ENCODE results near the gene TRHDE. TPM values are rescaled to one million over a fixed set of nuclear protein-coding genes. Genes with fewer than 3 reads are reported as not detected.

The TRHDE gene, protein sequence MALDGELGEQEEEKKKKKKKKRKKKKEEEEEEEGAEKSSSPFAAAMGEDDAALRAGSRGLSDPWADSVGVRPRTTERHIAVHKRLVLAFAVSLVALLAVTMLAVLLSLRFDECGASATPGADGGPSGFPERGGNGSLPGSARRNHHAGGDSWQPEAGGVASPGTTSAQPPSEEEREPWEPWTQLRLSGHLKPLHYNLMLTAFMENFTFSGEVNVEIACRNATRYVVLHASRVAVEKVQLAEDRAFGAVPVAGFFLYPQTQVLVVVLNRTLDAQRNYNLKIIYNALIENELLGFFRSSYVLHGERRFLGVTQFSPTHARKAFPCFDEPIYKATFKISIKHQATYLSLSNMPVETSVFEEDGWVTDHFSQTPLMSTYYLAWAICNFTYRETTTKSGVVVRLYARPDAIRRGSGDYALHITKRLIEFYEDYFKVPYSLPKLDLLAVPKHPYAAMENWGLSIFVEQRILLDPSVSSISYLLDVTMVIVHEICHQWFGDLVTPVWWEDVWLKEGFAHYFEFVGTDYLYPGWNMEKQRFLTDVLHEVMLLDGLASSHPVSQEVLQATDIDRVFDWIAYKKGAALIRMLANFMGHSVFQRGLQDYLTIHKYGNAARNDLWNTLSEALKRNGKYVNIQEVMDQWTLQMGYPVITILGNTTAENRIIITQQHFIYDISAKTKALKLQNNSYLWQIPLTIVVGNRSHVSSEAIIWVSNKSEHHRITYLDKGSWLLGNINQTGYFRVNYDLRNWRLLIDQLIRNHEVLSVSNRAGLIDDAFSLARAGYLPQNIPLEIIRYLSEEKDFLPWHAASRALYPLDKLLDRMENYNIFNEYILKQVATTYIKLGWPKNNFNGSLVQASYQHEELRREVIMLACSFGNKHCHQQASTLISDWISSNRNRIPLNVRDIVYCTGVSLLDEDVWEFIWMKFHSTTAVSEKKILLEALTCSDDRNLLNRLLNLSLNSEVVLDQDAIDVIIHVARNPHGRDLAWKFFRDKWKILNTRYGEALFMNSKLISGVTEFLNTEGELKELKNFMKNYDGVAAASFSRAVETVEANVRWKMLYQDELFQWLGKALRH
- 1 to 10 TPM in 1 of 2 donors, under 1 TPM in 1; 0.57 to 8.7 TPM for total RNA-seq

DNA sequence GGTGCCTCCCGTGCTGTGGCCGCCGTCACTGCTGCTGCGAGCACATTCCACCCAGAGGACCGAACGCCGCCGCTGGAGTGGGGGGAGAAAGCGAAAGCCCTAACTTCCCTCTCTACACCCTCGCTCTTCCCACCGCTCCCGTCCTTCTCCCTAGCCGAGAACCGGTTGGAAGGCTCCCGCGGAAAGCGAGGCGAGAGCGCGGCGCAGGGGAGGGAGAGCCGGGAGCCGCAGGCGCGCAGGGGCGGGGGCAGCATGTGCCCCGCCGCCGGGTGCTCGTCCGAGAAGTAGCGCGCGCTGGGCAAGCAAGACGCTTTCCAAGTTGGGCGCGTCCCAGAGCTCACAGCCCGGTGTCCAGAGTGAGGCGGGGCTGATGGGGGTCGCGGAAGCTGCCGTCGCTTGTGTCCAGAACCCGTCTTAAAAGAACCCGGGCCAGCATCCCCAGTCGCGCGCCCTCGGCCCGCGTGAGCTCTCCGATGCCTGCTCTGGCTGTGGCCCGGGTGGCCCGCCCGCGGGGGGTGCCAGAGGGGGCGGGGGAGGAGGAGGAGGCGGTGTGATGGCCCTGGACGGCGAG is at the start of gene TRHDE:
TRHDE (plus strand) TSS at position 280 of the 571 bp plus-strand sequence; CDS start at position 554, 274 bp downstream.
- no peaks in the 10 kb centered on the region for H3K4me1 ChIP-seq
- peaks cover 34% of the 10 kb centered on the region for H3K27me3 ChIP-seq
- H3K9me3 ChIP-seq: no peaks in the 10 kb centered on the region
- intact Hi-C loops (cut with DNase I): no loop called here
- peak within 1 kb of the TSS; percentile 19 for H3K4me3 ChIP-seq
- no peak for TF ChIP-seq CTCF (IDR thresholded peaks at IDR 0.05)
- no peak within 1 kb of the TSS for H3K27ac ChIP-seq
- H3K9ac ChIP-seq (ENCODE audit: low read depth in 2 of 2, low read length in 2 of 2): peak within 1 kb of the TSS in 1 of 2 donors; percentile 9
- DNase-seq: peak; percentile 16
- no peaks in the 10 kb centered on the region for H3K36me3 ChIP-seq

DNA sequence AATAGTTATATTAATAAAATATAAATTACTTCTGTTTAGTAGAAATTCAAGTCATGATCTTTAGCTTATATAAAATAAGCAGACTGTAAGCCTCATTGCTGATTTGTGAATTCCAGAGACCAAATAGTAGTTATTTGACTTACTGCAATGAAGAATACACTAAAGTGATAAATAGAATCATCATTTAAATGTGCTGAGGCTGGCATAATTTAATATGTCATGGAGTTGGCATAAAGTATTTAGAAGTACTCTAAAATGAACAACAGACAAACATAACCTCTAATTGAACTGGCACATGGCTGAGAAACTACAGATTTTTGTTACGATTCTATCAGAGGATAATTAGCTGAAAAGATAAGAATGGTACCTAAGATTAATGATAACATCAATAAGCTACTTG is 45.7 kb upstream of the TRHDE start:
- Histone ChIP-seq H3K4me3 (no peak overlapping the region), H3K27ac (no peak overlapping the region), H3K4me1 (no peaks in the 10 kb centered on the region), H3K9me3 (no peaks in the 10 kb centered on the region), H3K27me3 (no peaks in the 10 kb centered on the region), H3K36me3 (no peaks in the 10 kb centered on the region), H3K9ac (ENCODE audit: low read depth in 2 of 2, low read length in 2 of 2) (no peak overlapping the region)
- TF ChIP-seq CTCF (IDR thresholded peaks at IDR 0.05): no peak
- intact Hi-C loops (cut with DNase I): no loop called here
- no peak for DNase-seq

GRCh38 chr12:72228424-72228823 is 43.7 kb upstream of the TRHDE start:
- DNase-seq: no peak
- no peak overlapping the region for H3K9ac ChIP-seq (ENCODE audit: low read depth in 2 of 2, low read length in 2 of 2)
- intact Hi-C loops (cut with DNase I): no loop called here
- no peak overlapping the region for H3K27ac ChIP-seq
- no peaks in the 10 kb centered on the region for H3K36me3 ChIP-seq
- no peaks in the 10 kb centered on the region for H3K9me3 ChIP-seq
- no peak overlapping the region for H3K4me3 ChIP-seq
- no peak for TF ChIP-seq CTCF (IDR thresholded peaks at IDR 0.05)
- H3K4me1 ChIP-seq: no peaks in the 10 kb centered on the region
- H3K27me3 ChIP-seq: no peaks in the 10 kb centered on the region

- H3K4me1 ChIP-seq: no peaks in the 10 kb centered on the region
- H3K36me3 ChIP-seq: no peaks in the 10 kb centered on the region
- no peak for TF ChIP-seq CTCF (IDR thresholded peaks at IDR 0.05)
- no peak overlapping the region for H3K4me3 ChIP-seq
- DNase-seq: no peak
- no peak overlapping the region for H3K9ac ChIP-seq (ENCODE audit: low read depth in 2 of 2, low read length in 2 of 2)
- no peaks in the 10 kb centered on the region for H3K27me3 ChIP-seq
- H3K27ac ChIP-seq: no peak overlapping the region
- intact Hi-C loops (cut with DNase I): no loop called here
- no peaks in the 10 kb centered on the region for H3K9me3 ChIP-seq
These were observed 41.6 kb upstream of the TRHDE start for GRCh38 chr12:72230589-72230988.

DNA sequence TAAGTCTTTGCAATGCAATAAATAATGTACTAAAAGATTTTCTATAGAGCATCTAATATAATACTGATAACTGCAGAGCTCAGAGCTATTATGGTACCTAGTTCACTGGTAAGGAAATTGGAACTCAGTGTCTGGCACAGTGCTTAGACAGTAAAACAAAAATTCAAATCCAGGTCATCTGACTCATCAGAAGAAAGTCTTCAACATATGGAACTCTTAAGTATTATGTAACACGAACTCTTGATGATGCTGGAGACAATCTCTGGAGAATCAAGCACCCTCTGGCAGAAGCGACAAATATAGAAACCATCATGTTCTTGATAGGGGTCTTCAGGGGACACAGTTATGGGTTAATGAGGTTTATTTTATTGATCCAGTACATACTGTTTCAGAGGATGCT is 37.3 kb upstream of the TRHDE start:
- H3K4me1 ChIP-seq: no peaks in the 10 kb centered on the region
- no peaks in the 10 kb centered on the region for H3K27me3 ChIP-seq
- no peaks in the 10 kb centered on the region for H3K36me3 ChIP-seq
- no peak overlapping the region for H3K27ac ChIP-seq
- H3K9ac ChIP-seq (ENCODE audit: low read depth in 2 of 2, low read length in 2 of 2): no peak overlapping the region
- intact Hi-C loops (cut with DNase I): no loop called here
- no peak for DNase-seq
- H3K9me3 ChIP-seq: no peaks in the 10 kb centered on the region
- TF ChIP-seq CTCF (IDR thresholded peaks at IDR 0.05): no peak
- H3K4me3 ChIP-seq: no peak overlapping the region

All from colonic mucosa (tissue), 4 donors.